HEK293 (cell line): ENCODE measurements around the gene KCNJ6.

Source experiments
- CTCF ChIA-PET: fragments of 350-600 bp; formaldehyde crosslinking; extraction: SDS; loops from one replicate; lab custom pipeline; 2021; ENCODE audit warnings: antibody characterized with exemption; lab: Yijun Ruan, JAX
- POLR2A ChIA-PET: fragments of 300-600 bp; formaldehyde crosslinking; extraction: SDS; loops from one replicate; lab custom pipeline; 2020; ENCODE audit warnings: antibody characterized with exemption, inconsistent platforms; lab: Yijun Ruan, JAX
- H3K27ac ChIP-seq: fragments of 200-500 bp; sonication (Bioruptor generic); 2 replicates; pipeline ENCODE4 v1.5.1; 2014; ENCODE audit warnings: low read depth, low read length, control low read depth, inconsistent platforms; ENCODE audit errors: extremely low read depth
- H3K36me3 ChIP-seq, 2 experiments: fragments of 200-500 bp in 1 of 2; sonication (Bioruptor generic) in 1 of 2; 1 replicate in 1 of 2; 2 replicates in 1 of 2; pipeline ENCODE4 v1.5.1; 2014 to 2017; ENCODE audit warnings: inconsistent platforms in 2 of 2, low read length in 2 of 2; ENCODE audit not compliant: control insufficient read depth in 2 of 2, insufficient read depth in 1 of 2
- H3K4me1 ChIP-seq: fragments of 200-500 bp; sonication (Bioruptor generic); 2 replicates; pipeline ENCODE4 v1.5.1; 2014; ENCODE audit warnings: mild to moderate bottlenecking, low read length, inconsistent platforms; ENCODE audit not compliant: control insufficient read depth, insufficient read depth
- H3K4me3 ChIP-seq: 2 replicates; pipeline ENCODE4 v1.5.1; 2011; ENCODE audit warnings: low read depth, mild to moderate bottlenecking, control low read depth, low read length, moderate library complexity
- H3K9me3 ChIP-seq: fragments of 200-500 bp; sonication (Bioruptor generic); 2 replicates; pipeline ENCODE4 v1.5.1; 2014; ENCODE audit warnings: low read depth, low read length, inconsistent platforms; ENCODE audit not compliant: control insufficient read depth, insufficient read depth
- HOXA7 ChIP-seq: sonication (generic); formaldehyde crosslinking; IDR thresholded peaks from 2 replicates; pipeline ENCODE4 v1.8.1; 2022; ENCODE audit warnings: missing genetic modification reagents, borderline replicate concordance
- HOXC10 ChIP-seq: sonication (generic); formaldehyde crosslinking; IDR thresholded peaks from 2 replicates; pipeline ENCODE4 v1.8.1; 2023; ENCODE audit warnings: mild to moderate bottlenecking, missing genetic modification reagents
- INSM2 ChIP-seq: fragments of 450-650 bp; formaldehyde crosslinking; IDR thresholded peaks from 2 replicates; pipeline ENCODE4 v1.5.1; 2016; ENCODE audit warnings: missing biosample characterization, missing genetic modification characterization
- KLF10 ChIP-seq: fragments of 450-650 bp; IDR thresholded peaks from 2 replicates; pipeline ENCODE4 v1.5.1; 2018; ENCODE audit warnings: missing biosample characterization, mild to moderate bottlenecking, missing genetic modification characterization
- TRIM28 ChIP-seq: IDR thresholded peaks from 2 replicates; pipeline ENCODE4 v1.6.1; 2011; ENCODE audit warnings: low read length, control low read depth, borderline replicate concordance
- ZBTB10 ChIP-seq: fragments of 450-650 bp; formaldehyde crosslinking; IDR thresholded peaks from 2 replicates; pipeline ENCODE4 v1.5.1; 2016; ENCODE audit warnings: missing biosample characterization, missing genetic modification characterization
- ZBTB26 ChIP-seq: fragments of 450-650 bp; formaldehyde crosslinking; optimal IDR thresholded peaks from 2 replicates; pipeline ENCODE3; 2016; ENCODE audit warnings: missing biosample characterization, mild to moderate bottlenecking, missing genetic modification characterization
- ZNF138 ChIP-seq: fragments of 450-650 bp; formaldehyde crosslinking; IDR thresholded peaks from 2 replicates; pipeline ENCODE4 v1.5.1; 2016; ENCODE audit warnings: missing biosample characterization, missing genetic modification characterization, borderline replicate concordance
- ZNF140 ChIP-seq: fragments of 450-650 bp; formaldehyde crosslinking; IDR thresholded peaks from 2 replicates; pipeline ENCODE4 v1.5.1; 2016; ENCODE audit warnings: missing biosample characterization, missing genetic modification characterization
- ZNF148 ChIP-seq: fragments of 450-650 bp; formaldehyde crosslinking; IDR thresholded peaks from 2 replicates; pipeline ENCODE4 v1.5.0; 2017; ENCODE audit warnings: missing biosample characterization, missing genetic modification characterization, borderline replicate concordance
- ZNF175 ChIP-seq: fragments of 450-650 bp; formaldehyde crosslinking; IDR thresholded peaks from 2 replicates; pipeline ENCODE4 v1.5.1; 2016; ENCODE audit warnings: missing biosample characterization, missing genetic modification characterization
- ZNF350 ChIP-seq: fragments of 450-650 bp; formaldehyde crosslinking; IDR thresholded peaks from 2 replicates; pipeline ENCODE4 v1.5.0; 2017; ENCODE audit warnings: missing biosample characterization, mild to moderate bottlenecking, missing genetic modification characterization
- ZNF37A ChIP-seq: fragments of 450-650 bp; IDR thresholded peaks from 2 replicates; pipeline ENCODE4 v1.5.1; 2018; ENCODE audit warnings: missing biosample characterization, missing genetic modification characterization
- ZNF48 ChIP-seq: fragments of 450-650 bp; formaldehyde crosslinking; IDR thresholded peaks from 2 replicates; pipeline ENCODE4 v1.5.1; 2016; ENCODE audit warnings: missing biosample characterization, missing genetic modification characterization
- ZNF549 ChIP-seq: fragments of 450-650 bp; IDR thresholded peaks from 2 replicates; pipeline ENCODE4 v1.5.1; 2018; ENCODE audit warnings: missing biosample characterization, missing genetic modification characterization, mild to moderate bottlenecking, inconsistent platforms, moderate library complexity
- ZNF560 ChIP-seq: fragments of 450-650 bp; formaldehyde crosslinking; IDR thresholded peaks from 2 replicates; pipeline ENCODE4 v1.5.1; 2017; ENCODE audit warnings: missing biosample characterization, missing genetic modification characterization, borderline replicate concordance
- ZNF580 ChIP-seq: fragments of 450-650 bp; formaldehyde crosslinking; IDR thresholded peaks from 2 replicates; pipeline ENCODE4 v1.5.1; 2016; ENCODE audit warnings: missing biosample characterization, missing genetic modification characterization
- ZNF596 ChIP-seq: fragments of 450-650 bp; IDR thresholded peaks from 2 replicates; pipeline ENCODE4 v1.5.0; 2018; ENCODE audit warnings: missing biosample characterization, mild to moderate bottlenecking, missing genetic modification characterization, moderate library complexity
- ZNF654 ChIP-seq: fragments of 450-650 bp; formaldehyde crosslinking; IDR thresholded peaks from 2 replicates; pipeline ENCODE4 v1.5.1; 2016; ENCODE audit warnings: low read depth, missing biosample characterization, missing genetic modification characterization
- ZNF76 ChIP-seq: fragments of 450-650 bp; formaldehyde crosslinking; IDR thresholded peaks from 2 replicates; pipeline ENCODE4; 2016; ENCODE audit warnings: low read depth, missing biosample characterization, missing genetic modification characterization, borderline replicate concordance

The KCNJ6 gene

GRCh38 chr21:37769656-37770055 lies 146.6 kb downstream of the KCNJ6 start (continued):
- TF ChIP-seq ZBTB26 (tag by site-specific recombination): no peak
- no peak for TF ChIP-seq ZNF596 (tag by site-specific recombination)
- TF ChIP-seq ZNF138 (tag by site-specific recombination): no peak
- TF ChIP-seq TRIM28: no peak
- no peak for TF ChIP-seq HOXA7
- no peak for TF ChIP-seq ZNF48 (tag by site-specific recombination)
- no peak for TF ChIP-seq INSM2 (tag by site-specific recombination)

- H3K27ac ChIP-seq: no peak overlapping the region
- no peaks in the 10 kb centered on the region for H3K9me3 ChIP-seq
- H3K4me1 ChIP-seq: no peaks in the 10 kb centered on the region
- H3K36me3 ChIP-seq: no peaks in the 10 kb centered on the region
- CTCF ChIA-PET: interaction anchor here (0.5 to 1.3 kb wide), 4 partner anchors 9 to 583 kb away, joined by 4 to 7 read pairs (median 6); no protein-coding TSS in a partner anchor
- POLR2A ChIA-PET: interaction anchor here (0.7 kb wide), 1 partner anchor 1010 kb away, joined by 4 read pairs; no protein-coding TSS in a partner anchor
- TF ChIP-seq ZNF148 (tag by site-specific recombination) (no peak), HOXC10 (CRISPR knock-in tag) (no peak), ZNF580 (tag by site-specific recombination) (no peak), ZBTB10 (tag by site-specific recombination) (no peak), KLF10 (tag by site-specific recombination) (no peak), ZNF175 (no peak), ZNF350 (tag by site-specific recombination) (no peak), ZNF549 (tag by site-specific recombination) (no peak), ZNF37A (tag by site-specific recombination) (no peak), ZNF654 (tag by site-specific recombination) (no peak), ZNF560 (tag by site-specific recombination) (no peak), ZNF76 (tag by site-specific recombination) (no peak), ZNF140 (no peak)
- H3K4me3 ChIP-seq: no peak overlapping the region
Observed at GRCh38 chr21:37767984-37768383, 148.3 kb downstream of the KCNJ6 start.
